ENCODE results near the gene SLC2A13. TPM values are rescaled to one million over a fixed set of nuclear protein-coding genes. Genes with fewer than 3 reads are reported as not detected.

Gene SLC2A13
- total and polyA plus RNA-seq, 10 donors, result 1.1 to 17.1 (median 7.6) TPM

- intact Hi-C loops (cut with DNase I; ENCODE audit: low total_unique reads), result no loop called here
- peaks cover 0 to 10% (median 0%) of the 10 kb centered on the region in 6 donors for H3K36me3 ChIP-seq
- H3K4me1 ChIP-seq, result no peaks in the 10 kb centered on the region
- DNase-seq, result no peak
- no peak overlapping the region for H3K27ac ChIP-seq
- no peaks in the 10 kb centered on the region for H3K9me3 ChIP-seq
- H3K27me3 ChIP-seq (replicated peaks in 1 of 7), result no peaks in the 10 kb centered on the region
- TF ChIP-seq POLR2AphosphoS5 (IDR thresholded peaks at IDR 0.05) (no peak), CTCF (IDR thresholded peaks at IDR 0.05 in 8 of 11, conservative IDR thresholded peaks at IDR 0.05 in 3 of 11) (no peak), POLR2A (IDR thresholded peaks at IDR 0.05) (no peak)
- 93 to 98% (median 96%) methylated on average over 4 of the region's 4 CpGs for WGBS, 5 donors
- no peak overlapping the region for H3K4me3 ChIP-seq
Measured at GRCh38 chr12:39830171-39830570, 275.7 kb downstream of the SLC2A13 start.

- 73 to 85% (median 84%) methylated on average over 3 of the region's 3 CpGs for WGBS, 5 donors
- TF ChIP-seq POLR2AphosphoS5 (IDR thresholded peaks at IDR 0.05), result no peak
- no peak for TF ChIP-seq POLR2A (IDR thresholded peaks at IDR 0.05)
- TF ChIP-seq CTCF (IDR thresholded peaks at IDR 0.05 in 8 of 11, conservative IDR thresholded peaks at IDR 0.05 in 3 of 11), result no peak
- H3K4me1 ChIP-seq, result no peaks in the 10 kb centered on the region
- H3K27me3 ChIP-seq (replicated peaks in 1 of 7), result no peaks in the 10 kb centered on the region
- no peaks in the 10 kb centered on the region for H3K9me3 ChIP-seq
- H3K36me3 ChIP-seq, result peaks cover 0 to 4% (median 0%) of the 10 kb centered on the region in 6 donors
- no peak overlapping the region for H3K27ac ChIP-seq
- no peak overlapping the region for H3K4me3 ChIP-seq
- no peak for DNase-seq
- intact Hi-C loops (cut with DNase I; ENCODE audit: low total_unique reads), result no loop called here
Measured at GRCh38 chr12:39824505-39825212, 281.2 kb downstream of the SLC2A13 start.

GRCh38 chr12:39816671-39817185, 289.2 kb downstream of the SLC2A13 start:
- Histone ChIP-seq H3K27me3 (replicated peaks in 1 of 7) (no peaks in the 10 kb centered on the region), H3K36me3 (no peaks in the 10 kb centered on the region), H3K27ac (no peak overlapping the region), H3K9me3 (peaks cover 0 to 9% (median 0%) of the 10 kb centered on the region in 8 donors), H3K4me1 (no peaks in the 10 kb centered on the region), H3K4me3 (no peak overlapping the region)
- TF ChIP-seq CTCF (IDR thresholded peaks at IDR 0.05 in 8 of 11, conservative IDR thresholded peaks at IDR 0.05 in 3 of 11) (no peak), POLR2A (IDR thresholded peaks at IDR 0.05) (no peak), POLR2AphosphoS5 (IDR thresholded peaks at IDR 0.05) (no peak)
- intact Hi-C loops (cut with DNase I; ENCODE audit: low total_unique reads), result no loop called here
- DNase-seq, result no peak

- Histone ChIP-seq H3K27ac (no peak overlapping the region), H3K36me3 (no peaks in the 10 kb centered on the region), H3K27me3 (replicated peaks in 1 of 7) (no peaks in the 10 kb centered on the region), H3K4me1 (no peaks in the 10 kb centered on the region), H3K9me3 (peaks cover 0 to 13% (median 6%) of the 10 kb centered on the region in 8 donors), H3K4me3 (no peak overlapping the region)
- DNase-seq, result no peak
- TF ChIP-seq CTCF (IDR thresholded peaks at IDR 0.05 in 8 of 11, conservative IDR thresholded peaks at IDR 0.05 in 3 of 11) (no peak), POLR2AphosphoS5 (IDR thresholded peaks at IDR 0.05) (no peak), POLR2A (IDR thresholded peaks at IDR 0.05) (no peak)
- 95 to 99% (median 97%) methylated on average over 2 of the region's 2 CpGs for WGBS, 5 donors
- intact Hi-C loops (cut with DNase I; ENCODE audit: low total_unique reads), result no loop called here
Measured at GRCh38 chr12:39815746-39816145, 290.1 kb downstream of the SLC2A13 start.
